GM21717 (cell line): ENCODE results near the gene CLIC1.

Experiments used
- ATAC-seq: cut with Tn5 transposase; IDR thresholded peaks from one replicate; pipeline ENCODE4 v1.9.1; 2021; ENCODE audit warnings: mild to moderate bottlenecking, moderate library complexity; ENCODE audit not compliant: unreplicated experiment

Gene CLIC1

GRCh38 chr6:31739639-31740396, 3.5 kb upstream of the CLIC1 start, which contains the start of gene MSH5:
Gene MSH5 (plus strand): TSS chr6:31740005. CDS start chr6:31740467, 462 bp downstream.
- peak; percentile 55 for ATAC-seq

GRCh38 chr6:31737991-31738979, 2.0 kb upstream of the CLIC1 start:
- no peak for ATAC-seq

- ATAC-seq = no peak
Measured at GRCh38 chr6:31737315-31737990, 1.1 kb upstream of the CLIC1 start.

GRCh38 chr6:31736768-31737314, 511 bp upstream of the CLIC1 start:
- ATAC-seq = no peak

GRCh38 chr6:31734821-31735406, 1.4 kb downstream of the CLIC1 start:
- no peak for ATAC-seq

GRCh38 chr6:31734247-31734820, 2.0 kb downstream of the CLIC1 start:
- ATAC-seq = no peak

GRCh38 chr6:31733734-31734133, 2.6 kb downstream of the CLIC1 start:
- no peak for ATAC-seq

GRCh38 chr6:31732029-31732428, 4.3 kb downstream of the CLIC1 start:
- no peak for ATAC-seq

- ATAC-seq = no peak
Measured at GRCh38 chr6:31730631-31731086, 5.7 kb downstream of the CLIC1 start.

- no peak for ATAC-seq
Measured at GRCh38 chr6:31729979-31730630, 6.2 kb downstream of the CLIC1 start.

GRCh38 chr6:31729515-31729978, 6.8 kb downstream of the CLIC1 start:
- no peak for ATAC-seq

- ATAC-seq = no peak
Measured at GRCh38 chr6:31728767-31729514, 7.4 kb downstream of the CLIC1 start, which contains the start of gene DDAH2. Gene DDAH2 (minus strand): TSS chr6:31729299. CDS start chr6:31729161, 138 bp downstream.

- no peak for ATAC-seq
Measured at GRCh38 chr6:31727717-31728671, 8.3 kb downstream of the CLIC1 start.

- ATAC-seq = no peak
Measured at GRCh38 chr6:31727034-31727716, 9.2 kb downstream of the CLIC1 start.

GRCh38 chr6:31725502-31726350, 10.6 kb downstream of the CLIC1 start:
- ATAC-seq = no peak
